Measurements from ENCODE around the gene MBP. TPM values are rescaled to one million over a fixed set of nuclear protein-coding genes. Genes with fewer than 3 reads are reported as not detected.

MBP gene
- total RNA-seq, 2 experiments from 2014 or later: 13.5 to 28.9 TPM

DNA sequence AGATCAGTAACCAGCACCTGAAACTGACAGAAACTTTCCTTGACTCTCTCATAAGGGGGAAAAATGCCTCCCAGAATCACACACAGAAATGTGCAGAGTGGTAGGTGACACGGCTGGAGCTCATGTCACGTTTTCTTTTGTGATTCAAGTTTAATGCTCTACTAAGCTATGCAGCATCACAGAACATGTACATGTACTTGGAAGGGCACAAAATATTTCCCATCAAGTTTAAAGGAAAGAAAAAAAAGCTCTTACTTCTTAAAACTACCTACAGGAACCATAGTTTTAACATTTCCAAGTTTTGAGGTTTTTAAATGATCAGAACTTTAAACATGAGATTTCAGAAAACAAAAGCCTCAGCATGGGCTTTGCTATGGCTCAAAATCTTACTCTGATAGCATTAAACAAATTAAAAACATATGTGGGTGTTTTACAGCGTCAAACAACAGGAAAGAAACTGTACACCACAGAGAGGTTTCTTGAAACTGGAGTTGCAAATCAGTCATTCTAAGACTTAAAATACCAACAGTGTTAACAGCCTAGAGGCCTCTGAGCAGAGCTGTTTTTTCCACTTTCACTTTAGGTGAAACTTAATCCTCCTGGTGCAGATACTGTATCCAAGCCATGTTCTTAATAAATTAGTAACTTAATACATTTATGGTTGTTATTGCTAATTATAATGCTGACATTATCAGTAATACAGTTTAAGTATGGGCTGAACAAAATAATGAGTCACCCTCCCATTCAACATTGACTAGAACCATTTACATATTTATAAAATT is 30.1 kb downstream of the MBP start:
- TF ChIP-seq CTCF (conservative IDR thresholded peaks at IDR 0.05; ENCODE audit: low read length) (no peak), EZH2phosphoT487 (IDR thresholded peaks at IDR 0.05; ENCODE audit: borderline replicate concordance, low read depth, low read length) (no peak)
- 0 out of 2 replicates have a peak, but pooled peaks cover 5% of the 10 kb centered on the region for H3K79me2 ChIP-seq (ENCODE audit: insufficient read depth, low read depth, low read length)
- peak overlapping the region; percentile 66 for H3K4me2 ChIP-seq (ENCODE audit: low read length)

DNA sequence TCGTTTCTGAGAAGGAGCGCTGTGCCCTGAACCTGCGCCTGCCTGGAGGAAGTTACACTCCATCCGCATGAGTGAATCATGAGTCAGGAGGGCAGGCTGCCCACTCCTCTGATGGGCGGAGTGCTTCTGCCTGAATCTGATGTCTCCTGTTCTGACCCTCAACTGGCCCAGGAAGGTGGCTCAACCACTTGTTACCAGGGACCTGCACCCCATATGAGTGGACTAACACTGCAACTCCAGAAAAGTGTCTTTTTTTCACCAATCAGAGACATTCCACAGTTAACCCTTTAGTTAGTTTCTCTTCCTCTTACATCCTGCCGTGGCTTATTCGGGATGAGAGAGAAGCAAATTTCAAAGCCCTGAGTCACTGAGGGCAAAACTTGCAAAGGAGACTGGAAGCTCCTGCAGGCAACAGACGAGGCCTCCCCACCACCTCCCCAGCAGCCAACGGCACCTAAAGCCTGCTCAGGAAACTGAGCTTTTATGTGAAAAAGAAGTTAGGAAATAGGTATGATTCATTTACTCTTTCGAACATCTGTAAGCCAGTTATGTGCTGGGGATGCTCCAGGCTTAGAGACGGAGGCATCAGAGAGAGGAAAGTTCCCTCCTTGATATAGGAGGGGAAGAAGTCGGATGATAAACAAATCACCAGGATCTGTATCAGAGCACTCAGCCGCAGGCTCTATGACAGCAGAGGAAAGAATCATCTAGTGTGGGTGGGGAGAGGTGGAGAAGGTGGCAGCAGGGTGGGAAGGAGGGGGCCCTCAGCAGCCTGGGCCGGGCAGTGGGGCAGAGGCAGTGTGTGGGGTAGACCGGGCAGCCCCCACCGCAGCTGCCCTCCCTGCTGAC is 30.9 kb downstream of the MBP start:
- Histone ChIP-seq H3K9me3 (ENCODE audit: low read length) (no peaks in the 10 kb centered on the region), H3K27ac (ENCODE audit: low read depth, low read length, poor library complexity, severe bottlenecking) (peak overlapping the region; percentile 91), H3K9me2 (ENCODE audit: insufficient read depth, low read length) (no peaks in the 10 kb centered on the region), H3K79me2 (ENCODE audit: insufficient read depth, low read depth, low read length) (0 out of 2 replicates have a peak, but pooled peaks cover 5% of the 10 kb centered on the region), H3K36me3 (ENCODE audit: insufficient read depth, low read length) (peaks cover 12% of the 10 kb centered on the region; the same call in 1 of the 2 replicates), H4K20me1 (ENCODE audit: insufficient read depth, low read length) (no peaks in the 10 kb centered on the region), H3K4me1 (ENCODE audit: insufficient read depth, low read length, poor library complexity, severe bottlenecking) (peaks cover 84% of the 10 kb centered on the region), H3K4me2 (ENCODE audit: low read length) (peak overlapping the region; percentile 66), H2AFZ (ENCODE audit: low read length) (no peak overlapping the region), H3K4me3 (ENCODE audit: low read depth, low read length, poor library complexity, severe bottlenecking) (peak overlapping the region; percentile 46)
- intact Hi-C loops (cut with micrococcal nuclease; ENCODE audit: unreplicated experiment): loop anchor here (1.0 kb wide), 1 partner anchor 19 kb away; no protein-coding TSS in a partner anchor
- BruUV-seq (replicated peaks): no TSS peak
- ChIA-PET POLR2A (interaction anchor here (0.6 to 1.1 kb wide), 3 partner anchors 22 to 607 kb away, joined by 3 to 6 read pairs (median 3); no protein-coding TSS in a partner anchor), CTCF (ENCODE audit: unreplicated experiment) (no interaction called here)
- peak; percentile 44 for DNase-seq (ENCODE audit: low spot score)
- no peak for TF ChIP-seq EZH2phosphoT487 (IDR thresholded peaks at IDR 0.05; ENCODE audit: borderline replicate concordance, low read depth, low read length)

More for the DNA sequence above, 30.1 kb downstream of the MBP start:
- Histone ChIP-seq H3K9me2 (ENCODE audit: insufficient read depth, low read length) (no peaks in the 10 kb centered on the region), H3K4me1 (ENCODE audit: insufficient read depth, low read length, poor library complexity, severe bottlenecking) (peaks cover 81% of the 10 kb centered on the region), H3K27ac (ENCODE audit: low read depth, low read length, poor library complexity, severe bottlenecking) (peak overlapping the region; percentile 91), H4K20me1 (ENCODE audit: insufficient read depth, low read length) (no peaks in the 10 kb centered on the region), H3K4me3 (ENCODE audit: low read depth, low read length, poor library complexity, severe bottlenecking) (peak overlapping the region; percentile 46), H2AFZ (ENCODE audit: low read length) (no peak overlapping the region), H3K36me3 (ENCODE audit: insufficient read depth, low read length) (peaks cover 12% of the 10 kb centered on the region; the same call in 1 of the 2 replicates), H3K9me3 (ENCODE audit: low read length) (no peaks in the 10 kb centered on the region)
- intact Hi-C loops (cut with micrococcal nuclease; ENCODE audit: unreplicated experiment): loop anchor here (1.0 kb wide), 1 partner anchor 18 kb away; no protein-coding TSS in a partner anchor
- POLR2A ChIA-PET: interaction anchor here (0.8 to 1.1 kb wide), 2 partner anchors 21 to 50 kb away, joined by 3 to 6 read pairs; no protein-coding TSS in a partner anchor
- BruUV-seq (replicated peaks): no TSS peak
- peak; percentile 58 for DNase-seq (ENCODE audit: low spot score)
- CTCF ChIA-PET (ENCODE audit: unreplicated experiment): no interaction called here

GRCh38 chr18:77100751-77101355 is 31.7 kb downstream of the MBP start:
- DNase-seq (ENCODE audit: low spot score): no peak
- Histone ChIP-seq H3K27ac (ENCODE audit: low read depth, low read length, poor library complexity, severe bottlenecking) (peak overlapping the region; percentile 91), H4K20me1 (ENCODE audit: insufficient read depth, low read length) (no peaks in the 10 kb centered on the region), H3K4me1 (ENCODE audit: insufficient read depth, low read length, poor library complexity, severe bottlenecking) (peaks cover 81% of the 10 kb centered on the region), H2AFZ (ENCODE audit: low read length) (no peak overlapping the region), H3K79me2 (ENCODE audit: insufficient read depth, low read depth, low read length) (0 out of 2 replicates have a peak, but pooled peaks cover 5% of the 10 kb centered on the region), H3K9me3 (ENCODE audit: low read length) (no peaks in the 10 kb centered on the region), H3K4me2 (ENCODE audit: low read length) (peak overlapping the region; percentile 66), H3K4me3 (ENCODE audit: low read depth, low read length, poor library complexity, severe bottlenecking) (peak overlapping the region; percentile 46), H3K9me2 (ENCODE audit: insufficient read depth, low read length) (no peaks in the 10 kb centered on the region), H3K36me3 (ENCODE audit: insufficient read depth, low read length) (peaks cover 12% of the 10 kb centered on the region; the same call in 1 of the 2 replicates)
- no TSS peak for BruUV-seq (replicated peaks)
- intact Hi-C loops (cut with micrococcal nuclease; ENCODE audit: unreplicated experiment): no loop called here
- TF ChIP-seq CTCF (conservative IDR thresholded peaks at IDR 0.05; ENCODE audit: low read length) (no peak), EZH2phosphoT487 (IDR thresholded peaks at IDR 0.05; ENCODE audit: borderline replicate concordance, low read depth, low read length) (no peak)
- ChIA-PET POLR2A (interaction anchor here (0.6 kb wide), 1 partner anchor 606 kb away, joined by 3 read pairs; no protein-coding TSS in a partner anchor), CTCF (ENCODE audit: unreplicated experiment) (no interaction called here)

Data from OCI-LY7 (cell line).